Sigmoid colon (tissue), 4 donors: ENCODE results near the gene FAM13A.

Source experiments
- POLR2AphosphoS5 ChIP-seq, 4 donors: sonication (generic); formaldehyde crosslinking; IDR thresholded peaks; one replicate each; pipeline ENCODE4 v1.6.1; 2017; ENCODE audit warnings: antibody characterized with exemption in 4 of 4
- TF ChIP-seq, protein P1 (sequence below), 4 experiments: fragments of 450-650 bp in 3 of 4; fragments of 200-600 bp in 1 of 4; IDR thresholded peaks; one replicate each; pipeline ENCODE4 v1.5.1; 2016 to 2019; ENCODE audit warnings: antibody characterized with exemption in 4 of 4, mild to moderate bottlenecking in 3 of 4, moderate library complexity in 2 of 4

- TF ChIP-seq, protein P1, sequence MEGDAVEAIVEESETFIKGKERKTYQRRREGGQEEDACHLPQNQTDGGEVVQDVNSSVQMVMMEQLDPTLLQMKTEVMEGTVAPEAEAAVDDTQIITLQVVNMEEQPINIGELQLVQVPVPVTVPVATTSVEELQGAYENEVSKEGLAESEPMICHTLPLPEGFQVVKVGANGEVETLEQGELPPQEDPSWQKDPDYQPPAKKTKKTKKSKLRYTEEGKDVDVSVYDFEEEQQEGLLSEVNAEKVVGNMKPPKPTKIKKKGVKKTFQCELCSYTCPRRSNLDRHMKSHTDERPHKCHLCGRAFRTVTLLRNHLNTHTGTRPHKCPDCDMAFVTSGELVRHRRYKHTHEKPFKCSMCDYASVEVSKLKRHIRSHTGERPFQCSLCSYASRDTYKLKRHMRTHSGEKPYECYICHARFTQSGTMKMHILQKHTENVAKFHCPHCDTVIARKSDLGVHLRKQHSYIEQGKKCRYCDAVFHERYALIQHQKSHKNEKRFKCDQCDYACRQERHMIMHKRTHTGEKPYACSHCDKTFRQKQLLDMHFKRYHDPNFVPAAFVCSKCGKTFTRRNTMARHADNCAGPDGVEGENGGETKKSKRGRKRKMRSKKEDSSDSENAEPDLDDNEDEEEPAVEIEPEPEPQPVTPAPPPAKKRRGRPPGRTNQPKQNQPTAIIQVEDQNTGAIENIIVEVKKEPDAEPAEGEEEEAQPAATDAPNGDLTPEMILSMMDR (IDR thresholded peaks at IDR 0.05) = no peak
- TF ChIP-seq POLR2AphosphoS5 (IDR thresholded peaks at IDR 0.05) = no peak
Measured at GRCh38 chr4:89029591-89029990, 27.4 kb downstream of the FAM13A start.
